ENCODE results near the gene MIA2. TPM values are rescaled to one million over a fixed set of nuclear protein-coding genes. Genes with fewer than 3 reads are reported as not detected.

Gene MIA2
- total and polyA plus RNA-seq, 9 of the 15 experiments (the other 6 are each of a cell fraction or from before 2014, with no cell fraction given), result 6.0 to 21.8 (median 12.8) TPM

DNA sequence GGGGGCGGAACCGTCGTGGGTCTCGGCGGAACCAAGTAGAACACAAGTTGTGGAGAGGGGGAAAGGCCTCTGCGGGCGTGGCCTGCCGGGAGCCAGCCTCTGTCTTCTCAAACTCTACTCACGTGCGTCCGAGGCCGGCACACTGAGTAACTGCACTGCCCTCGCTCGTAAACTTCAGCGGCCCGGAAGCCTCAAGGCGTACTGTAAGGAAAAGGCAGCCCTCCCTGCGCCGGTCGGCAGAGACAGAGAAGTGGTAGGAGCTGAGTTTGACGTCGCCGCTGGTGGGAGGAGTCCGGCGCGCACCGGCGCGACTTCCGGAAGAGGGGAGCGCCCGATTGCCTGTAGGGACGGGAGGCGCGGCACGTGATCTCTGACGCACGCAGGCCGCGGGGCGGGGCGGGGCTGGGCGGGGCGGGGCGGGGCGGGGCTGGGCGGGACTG, 198.5 kb downstream of the MIA2 start, which contains the start of gene FBXO33 (continued):
- no peak for TF ChIP-seq RFX7 (CRISPR knock-in tag; IDR thresholded peaks at IDR 0.05)
- TF ChIP-seq SMAD1 (IDR thresholded peaks at IDR 0.05; ENCODE audit: low read depth, low read length, partially characterized antibody), result no peak
- TF ChIP-seq TAL1 (IDR thresholded peaks at IDR 0.05), result no peak
- peak; percentile 33; the same call in 1 of the 2 replicates for TF ChIP-seq RB1 (IDR thresholded peaks at IDR 0.05; ENCODE audit: low read depth)
- TF ChIP-seq ATF1 (CRISPR knock-in tag; IDR thresholded peaks at IDR 0.05), result no peak
- peak; percentile 95 for TF ChIP-seq ATF1 (tag; IDR thresholded peaks at IDR 0.05)
- TF ChIP-seq TCF7L2 (IDR thresholded peaks at IDR 0.05; ENCODE audit: low read depth, low read length), result peak; percentile 91
- TF ChIP-seq, protein P1, sequence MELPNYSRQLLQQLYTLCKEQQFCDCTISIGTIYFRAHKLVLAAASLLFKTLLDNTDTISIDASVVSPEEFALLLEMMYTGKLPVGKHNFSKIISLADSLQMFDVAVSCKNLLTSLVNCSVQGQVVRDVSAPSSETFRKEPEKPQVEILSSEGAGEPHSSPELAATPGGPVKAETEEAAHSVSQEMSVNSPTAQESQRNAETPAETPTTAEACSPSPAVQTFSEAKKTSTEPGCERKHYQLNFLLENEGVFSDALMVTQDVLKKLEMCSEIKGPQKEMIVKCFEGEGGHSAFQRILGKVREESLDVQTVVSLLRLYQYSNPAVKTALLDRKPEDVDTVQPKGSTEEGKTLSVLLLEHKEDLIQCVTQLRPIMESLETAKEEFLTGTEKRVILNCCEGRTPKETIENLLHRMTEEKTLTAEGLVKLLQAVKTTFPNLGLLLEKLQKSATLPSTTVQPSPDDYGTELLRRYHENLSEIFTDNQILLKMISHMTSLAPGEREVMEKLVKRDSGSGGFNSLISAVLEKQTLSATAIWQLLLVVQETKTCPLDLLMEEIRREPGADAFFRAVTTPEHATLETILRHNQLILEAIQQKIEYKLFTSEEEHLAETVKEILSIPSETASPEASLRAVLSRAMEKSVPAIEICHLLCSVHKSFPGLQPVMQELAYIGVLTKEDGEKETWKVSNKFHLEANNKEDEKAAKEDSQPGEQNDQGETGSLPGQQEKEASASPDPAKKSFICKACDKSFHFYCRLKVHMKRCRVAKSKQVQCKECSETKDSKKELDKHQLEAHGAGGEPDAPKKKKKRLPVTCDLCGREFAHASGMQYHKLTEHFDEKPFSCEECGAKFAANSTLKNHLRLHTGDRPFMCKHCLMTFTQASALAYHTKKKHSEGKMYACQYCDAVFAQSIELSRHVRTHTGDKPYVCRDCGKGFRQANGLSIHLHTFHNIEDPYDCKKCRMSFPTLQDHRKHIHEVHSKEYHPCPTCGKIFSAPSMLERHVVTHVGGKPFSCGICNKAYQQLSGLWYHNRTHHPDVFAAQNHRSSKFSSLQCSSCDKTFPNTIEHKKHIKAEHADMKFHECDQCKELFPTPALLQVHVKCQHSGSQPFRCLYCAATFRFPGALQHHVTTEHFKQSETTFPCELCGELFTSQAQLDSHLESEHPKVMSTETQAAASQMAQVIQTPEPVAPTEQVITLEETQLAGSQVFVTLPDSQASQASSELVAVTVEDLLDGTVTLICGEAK (IDR thresholded peaks at IDR 0.05), result peak; percentile 56; the same call in 1 of the 2 replicates
- TF ChIP-seq, protein P1 (CRISPR knock-in tag; IDR thresholded peaks at IDR 0.05), result no peak
- TF ChIP-seq, protein P2, sequence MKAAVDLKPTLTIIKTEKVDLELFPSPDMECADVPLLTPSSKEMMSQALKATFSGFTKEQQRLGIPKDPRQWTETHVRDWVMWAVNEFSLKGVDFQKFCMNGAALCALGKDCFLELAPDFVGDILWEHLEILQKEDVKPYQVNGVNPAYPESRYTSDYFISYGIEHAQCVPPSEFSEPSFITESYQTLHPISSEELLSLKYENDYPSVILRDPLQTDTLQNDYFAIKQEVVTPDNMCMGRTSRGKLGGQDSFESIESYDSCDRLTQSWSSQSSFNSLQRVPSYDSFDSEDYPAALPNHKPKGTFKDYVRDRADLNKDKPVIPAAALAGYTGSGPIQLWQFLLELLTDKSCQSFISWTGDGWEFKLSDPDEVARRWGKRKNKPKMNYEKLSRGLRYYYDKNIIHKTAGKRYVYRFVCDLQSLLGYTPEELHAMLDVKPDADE (conservative IDR thresholded peaks at IDR 0.05; ENCODE audit: control insufficient read depth, low read depth, low read length), result no peak
